NCI-H774 (cell line): ENCODE measurements around the gene FOXL3.
"Not testable (repeated sequence)": the region's sequence is repeated elsewhere in the genome, so short reads cannot be mapped to it uniquely, and the experiment has no call there.

Experiments used
- DNase-seq: peaks from one replicate; lab custom pipeline; 2025; lab: John Stamatoyannopoulos, UW

Gene FOXL3

GRCh38 chr7:290554-291372, 793 bp downstream of the FOXL3 start:
- no peak for DNase-seq

- no peak for DNase-seq
Measured at GRCh38 chr7:291373-292092, 1.6 kb downstream of the FOXL3 start.

GRCh38 chr7:292226-292625, 2.3 kb downstream of the FOXL3 start:
- no peak for DNase-seq

- no peak for DNase-seq
Measured at GRCh38 chr7:292826-293225, 2.9 kb downstream of the FOXL3 start.

- DNase-seq, result no peak
Measured at GRCh38 chr7:293681-294439, 3.9 kb downstream of the FOXL3 start.

GRCh38 chr7:294440-295154, 4.6 kb downstream of the FOXL3 start:
- no peak for DNase-seq

- no peak for DNase-seq
Measured at GRCh38 chr7:295155-296154, 5.5 kb downstream of the FOXL3 start.

- DNase-seq, result no peak
Measured at GRCh38 chr7:296373-296945, 6.5 kb downstream of the FOXL3 start.

- DNase-seq, result not testable (repeated sequence)
Measured at GRCh38 chr7:297141-297540, 7.2 kb downstream of the FOXL3 start.

GRCh38 chr7:297611-298374, 7.8 kb downstream of the FOXL3 start:
- no peak for DNase-seq

- no peak for DNase-seq
Measured at GRCh38 chr7:298375-298702, 8.4 kb downstream of the FOXL3 start.

- DNase-seq, result no peak
Measured at GRCh38 chr7:298743-299142, 8.8 kb downstream of the FOXL3 start.

GRCh38 chr7:299169-299568, 9.2 kb downstream of the FOXL3 start:
- DNase-seq, result no peak

- DNase-seq, result no peak
Measured at GRCh38 chr7:299628-300027, 9.7 kb downstream of the FOXL3 start.

- no peak for DNase-seq
Measured at GRCh38 chr7:300048-300447, 10.1 kb downstream of the FOXL3 start.

- DNase-seq, result no peak
Measured at GRCh38 chr7:300546-301290, 10.7 kb downstream of the FOXL3 start.

GRCh38 chr7:301291-302053, 11.5 kb downstream of the FOXL3 start:
- no peak for DNase-seq
